GM23338 (cell line): Measurements from ENCODE around the gene CUBN. TPM values are rescaled to one million over a fixed set of nuclear protein-coding genes. Genes with fewer than 3 reads are reported as not detected.

Experiments used
- ATAC-seq: fragments of 200-7000 bp; cut with Tn5 transposase; 3 replicates; pipeline ENCODE4 v1.9.1; 2020
- DNase-seq: peaks from one replicate; pipeline ENCODE4 v3.0.0-alpha.2; 2015; ENCODE audit warnings: low spot score
- H2AFZ ChIP-seq: fragments of 200-600 bp; sonication (generic); 2 replicates; pipeline ENCODE4 v1.8.0; 2016; ENCODE audit warnings: antibody characterized with exemption, mild to moderate bottlenecking, moderate library complexity
- H3F3A ChIP-seq: fragments of 200-600 bp; sonication (generic); replicated peaks from 2 replicates; pipeline ENCODE4 v1.8.0; 2017; ENCODE audit warnings: antibody characterized with exemption, mixed run types, low read depth
- H3K27ac ChIP-seq: fragments of 200-600 bp; sonication (generic); 2 replicates; pipeline ENCODE4 v1.6.1; 2016; ENCODE audit warnings: low read depth
- H3K27me3 ChIP-seq: fragments of 200-600 bp; sonication (generic); 2 replicates; pipeline ENCODE4 v1.8.0; 2016; ENCODE audit warnings: mild to moderate bottlenecking, mixed run types, moderate library complexity; ENCODE audit not compliant: insufficient read depth
- H3K36me3 ChIP-seq: fragments of 200-600 bp; sonication (generic); 2 replicates; pipeline ENCODE4 v1.8.0; 2016; ENCODE audit warnings: mild to moderate bottlenecking; ENCODE audit not compliant: insufficient read depth
- H3K4me1 ChIP-seq: fragments of 200-600 bp; sonication (generic); 2 replicates; pipeline ENCODE4 v1.8.0; 2016; ENCODE audit warnings: mild to moderate bottlenecking, moderate library complexity; ENCODE audit not compliant: insufficient read depth
- H3K4me2 ChIP-seq: fragments of 200-600 bp; sonication (generic); 2 replicates; pipeline ENCODE4 v1.7.1; 2017; ENCODE audit warnings: mixed run types
- H3K4me3 ChIP-seq: fragments of 200-600 bp; sonication (generic); 2 replicates; pipeline ENCODE4 v1.6.1; 2016; ENCODE audit warnings: mixed run types
- H3K79me2 ChIP-seq: fragments of 200-600 bp; sonication (generic); replicated peaks from 2 replicates; pipeline ENCODE4 v1.8.0; 2017; ENCODE audit warnings: mild to moderate bottlenecking; ENCODE audit not compliant: insufficient read depth
- H3K9me2 ChIP-seq: fragments of 200-600 bp; sonication (generic); 2 replicates; pipeline ENCODE4 v1.8.0; 2017; ENCODE audit not compliant: insufficient read depth
- H4K20me1 ChIP-seq: fragments of 200-600 bp; sonication (generic); replicated peaks from 2 replicates; pipeline ENCODE4 v1.8.0; 2017; ENCODE audit warnings: mild to moderate bottlenecking; ENCODE audit not compliant: insufficient read depth
- H3K27ac Mint-ChIP-seq: 2 replicates; pipeline ENCODE4 v1.8.0; 2020; ENCODE audit warnings: inconsistent platforms, mild to moderate bottlenecking, moderate library complexity, mixed read lengths
- H3K27me3 Mint-ChIP-seq: 3 replicates; pipeline ENCODE4 v1.8.0; 2022; ENCODE audit warnings: low read depth, mild to moderate bottlenecking, moderate library complexity, mixed read lengths, inconsistent platforms; ENCODE audit not compliant: insufficient read depth, poor library complexity
- H3K36me3 Mint-ChIP-seq: 3 replicates; pipeline ENCODE4 v1.8.0; 2021; ENCODE audit warnings: low read depth, mild to moderate bottlenecking, inconsistent platforms, moderate library complexity, mixed read lengths
- H3K4me1 Mint-ChIP-seq: 3 replicates; pipeline ENCODE4 v1.8.0; 2020; ENCODE audit warnings: mild to moderate bottlenecking, inconsistent platforms, mixed read lengths
- H3K4me3 Mint-ChIP-seq: 3 replicates; pipeline ENCODE4 v1.8.0; 2021; ENCODE audit warnings: moderate library complexity, mild to moderate bottlenecking, inconsistent platforms, mixed read lengths
- H3K9me3 Mint-ChIP-seq: 3 replicates; pipeline ENCODE4 v1.8.0; 2020; ENCODE audit warnings: moderate library complexity, mild to moderate bottlenecking, inconsistent platforms, mixed read lengths
- EZH2phosphoT487 ChIP-seq: fragments of 200-600 bp; sonication (generic); IDR thresholded peaks from one replicate; pipeline ENCODE4 v1.8.1; 2018; ENCODE audit warnings: antibody characterized with exemption; ENCODE audit not compliant: unreplicated experiment
- JUNB ChIP-seq: IDR thresholded peaks from one replicate; pipeline ENCODE4 v1.6.1; 2016; ENCODE audit warnings: antibody characterized with exemption; ENCODE audit not compliant: unreplicated experiment
- NANOG ChIP-seq: IDR thresholded peaks from 2 replicates; pipeline ENCODE4 v1.6.1; 2016; ENCODE audit warnings: antibody characterized with exemption, borderline replicate concordance
- ZNF114 ChIP-seq: fragments of 250-450 bp; sonication (Bioruptor Pico); IDR thresholded peaks from 2 replicates; pipeline ENCODE4 v1.5.0; 2020; ENCODE audit warnings: mild to moderate bottlenecking, moderate library complexity
- polyA plus RNA-seq: library from polyadenylated mRNA; unstranded; fragments of >200 nt; fragmentation: Nextera tagmentation; extraction: Ambion mirVana; gene quantifications from 2 replicates; pipeline ENCODE4 v1.2.1, GENCODE V29; 2016
- total RNA-seq: library from RNA; depleted of rRNA; stranded (reverse); fragments of >200 nt; shearing (Covaris generic); gene quantifications from 2 replicates; pipeline ENCODE4 v1.2.3, GENCODE V29; 2014
- TF ChIP-seq, protein P1 (sequence below): IDR thresholded peaks from 2 replicates; pipeline ENCODE4 v1.6.1; 2016; ENCODE audit warnings: antibody characterized with exemption
- TF ChIP-seq, protein P2 (sequence below): IDR thresholded peaks from one replicate; pipeline ENCODE4 v1.6.1; 2018; ENCODE audit warnings: antibody characterized with exemption; ENCODE audit not compliant: unreplicated experiment
- TF ChIP-seq, protein P3 (sequence below), 2 experiments: fragments of 200-600 bp in 1 of 2; sonication (generic) in 1 of 2; conservative IDR thresholded peaks; 2 replicates each; pipeline versions ENCODE4 v1.5.1 to v1.6.1; 2016 to 2017; ENCODE audit warnings: antibody characterized with exemption in 2 of 2, low read depth in 2 of 2, mild to moderate bottlenecking in 2 of 2, moderate library complexity in 1 of 2

Gene CUBN
- total and polyA plus RNA-seq, 2 experiments from 2014 or later: 0.06 to 1.8 TPM

DNA sequence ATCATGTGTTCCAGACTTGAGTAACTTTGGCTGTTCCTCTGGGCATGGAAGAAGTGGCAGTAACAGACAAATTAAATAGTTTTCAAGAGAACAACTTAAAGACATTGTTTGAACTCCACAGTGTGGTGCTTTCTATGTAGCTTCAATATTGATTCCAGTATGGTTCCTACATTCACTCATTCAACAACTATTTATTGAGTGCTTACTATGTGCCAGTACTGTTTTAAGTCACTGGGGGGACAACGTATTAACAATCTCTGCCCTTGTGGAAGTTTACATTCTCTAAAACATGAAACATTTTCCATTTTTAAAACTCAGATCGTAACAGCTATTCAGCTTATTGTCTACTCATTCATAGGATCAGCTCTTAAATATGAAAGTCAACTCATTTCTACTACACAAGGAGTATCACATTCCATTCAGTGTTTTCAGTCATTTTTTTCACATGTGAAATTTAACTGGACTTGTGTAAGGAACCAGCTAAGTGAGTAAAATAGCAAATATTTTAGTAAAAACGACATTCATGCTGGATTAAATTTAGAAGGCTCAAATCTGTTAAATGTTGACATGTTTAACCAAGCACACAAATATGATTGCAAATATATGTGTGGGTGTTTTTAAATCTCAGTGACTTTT is 13.6 kb upstream of the CUBN start (continued):
- TF ChIP-seq, protein P1, sequence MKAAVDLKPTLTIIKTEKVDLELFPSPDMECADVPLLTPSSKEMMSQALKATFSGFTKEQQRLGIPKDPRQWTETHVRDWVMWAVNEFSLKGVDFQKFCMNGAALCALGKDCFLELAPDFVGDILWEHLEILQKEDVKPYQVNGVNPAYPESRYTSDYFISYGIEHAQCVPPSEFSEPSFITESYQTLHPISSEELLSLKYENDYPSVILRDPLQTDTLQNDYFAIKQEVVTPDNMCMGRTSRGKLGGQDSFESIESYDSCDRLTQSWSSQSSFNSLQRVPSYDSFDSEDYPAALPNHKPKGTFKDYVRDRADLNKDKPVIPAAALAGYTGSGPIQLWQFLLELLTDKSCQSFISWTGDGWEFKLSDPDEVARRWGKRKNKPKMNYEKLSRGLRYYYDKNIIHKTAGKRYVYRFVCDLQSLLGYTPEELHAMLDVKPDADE: no peak
- TF ChIP-seq EZH2phosphoT487: no peak
- no peak for TF ChIP-seq JUNB

DNA sequence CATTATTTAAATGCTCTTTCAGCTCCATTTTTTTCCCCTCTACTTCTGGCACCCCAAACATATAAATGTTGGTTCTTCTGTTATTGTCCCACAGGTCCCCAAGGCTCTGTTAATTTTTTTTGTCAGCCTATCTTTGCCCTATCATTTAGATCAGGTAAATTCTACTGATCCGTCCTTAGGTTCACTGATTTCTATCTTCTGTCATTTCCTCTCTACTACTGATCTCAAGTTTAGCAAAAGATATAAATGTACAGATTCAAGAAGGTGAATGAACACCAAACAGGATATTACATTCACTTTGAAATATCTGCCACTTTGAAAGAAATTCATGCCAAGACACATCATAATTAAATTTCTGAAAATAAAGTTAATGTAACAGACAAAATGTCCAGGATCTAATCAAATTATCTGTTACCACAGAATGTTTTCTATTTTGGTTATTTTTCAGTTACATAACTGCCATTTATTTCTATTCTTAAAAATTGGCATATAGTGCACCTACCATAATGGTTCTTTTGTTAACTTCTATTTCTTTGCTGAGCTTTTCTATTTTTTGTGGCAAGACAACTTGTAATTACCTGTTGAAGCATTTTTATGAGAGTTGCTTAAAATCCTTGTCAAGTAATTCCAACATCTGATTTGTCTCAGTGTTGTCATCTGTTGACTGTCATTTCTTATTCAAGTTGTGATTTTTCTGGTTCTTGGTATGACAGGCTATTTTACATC is 12.1 kb upstream of the CUBN start:
- H3K9me3 Mint-ChIP-seq: no peaks in the 10 kb centered on the region
- DNase-seq: no peak
- no peak overlapping the region for H3K4me3 ChIP-seq
- no peaks in the 10 kb centered on the region for H4K20me1 ChIP-seq
- TF ChIP-seq ZNF114 (no peak), JUNB (no peak), EZH2phosphoT487 (no peak), NANOG (no peak)
- TF ChIP-seq, protein P2, sequence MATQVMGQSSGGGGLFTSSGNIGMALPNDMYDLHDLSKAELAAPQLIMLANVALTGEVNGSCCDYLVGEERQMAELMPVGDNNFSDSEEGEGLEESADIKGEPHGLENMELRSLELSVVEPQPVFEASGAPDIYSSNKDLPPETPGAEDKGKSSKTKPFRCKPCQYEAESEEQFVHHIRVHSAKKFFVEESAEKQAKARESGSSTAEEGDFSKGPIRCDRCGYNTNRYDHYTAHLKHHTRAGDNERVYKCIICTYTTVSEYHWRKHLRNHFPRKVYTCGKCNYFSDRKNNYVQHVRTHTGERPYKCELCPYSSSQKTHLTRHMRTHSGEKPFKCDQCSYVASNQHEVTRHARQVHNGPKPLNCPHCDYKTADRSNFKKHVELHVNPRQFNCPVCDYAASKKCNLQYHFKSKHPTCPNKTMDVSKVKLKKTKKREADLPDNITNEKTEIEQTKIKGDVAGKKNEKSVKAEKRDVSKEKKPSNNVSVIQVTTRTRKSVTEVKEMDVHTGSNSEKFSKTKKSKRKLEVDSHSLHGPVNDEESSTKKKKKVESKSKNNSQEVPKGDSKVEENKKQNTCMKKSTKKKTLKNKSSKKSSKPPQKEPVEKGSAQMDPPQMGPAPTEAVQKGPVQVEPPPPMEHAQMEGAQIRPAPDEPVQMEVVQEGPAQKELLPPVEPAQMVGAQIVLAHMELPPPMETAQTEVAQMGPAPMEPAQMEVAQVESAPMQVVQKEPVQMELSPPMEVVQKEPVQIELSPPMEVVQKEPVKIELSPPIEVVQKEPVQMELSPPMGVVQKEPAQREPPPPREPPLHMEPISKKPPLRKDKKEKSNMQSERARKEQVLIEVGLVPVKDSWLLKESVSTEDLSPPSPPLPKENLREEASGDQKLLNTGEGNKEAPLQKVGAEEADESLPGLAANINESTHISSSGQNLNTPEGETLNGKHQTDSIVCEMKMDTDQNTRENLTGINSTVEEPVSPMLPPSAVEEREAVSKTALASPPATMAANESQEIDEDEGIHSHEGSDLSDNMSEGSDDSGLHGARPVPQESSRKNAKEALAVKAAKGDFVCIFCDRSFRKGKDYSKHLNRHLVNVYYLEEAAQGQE: no peak
- TF ChIP-seq, protein P3, sequence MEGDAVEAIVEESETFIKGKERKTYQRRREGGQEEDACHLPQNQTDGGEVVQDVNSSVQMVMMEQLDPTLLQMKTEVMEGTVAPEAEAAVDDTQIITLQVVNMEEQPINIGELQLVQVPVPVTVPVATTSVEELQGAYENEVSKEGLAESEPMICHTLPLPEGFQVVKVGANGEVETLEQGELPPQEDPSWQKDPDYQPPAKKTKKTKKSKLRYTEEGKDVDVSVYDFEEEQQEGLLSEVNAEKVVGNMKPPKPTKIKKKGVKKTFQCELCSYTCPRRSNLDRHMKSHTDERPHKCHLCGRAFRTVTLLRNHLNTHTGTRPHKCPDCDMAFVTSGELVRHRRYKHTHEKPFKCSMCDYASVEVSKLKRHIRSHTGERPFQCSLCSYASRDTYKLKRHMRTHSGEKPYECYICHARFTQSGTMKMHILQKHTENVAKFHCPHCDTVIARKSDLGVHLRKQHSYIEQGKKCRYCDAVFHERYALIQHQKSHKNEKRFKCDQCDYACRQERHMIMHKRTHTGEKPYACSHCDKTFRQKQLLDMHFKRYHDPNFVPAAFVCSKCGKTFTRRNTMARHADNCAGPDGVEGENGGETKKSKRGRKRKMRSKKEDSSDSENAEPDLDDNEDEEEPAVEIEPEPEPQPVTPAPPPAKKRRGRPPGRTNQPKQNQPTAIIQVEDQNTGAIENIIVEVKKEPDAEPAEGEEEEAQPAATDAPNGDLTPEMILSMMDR (conservative IDR thresholded peaks at IDR 0.05; ENCODE audit: low read depth in 2 of 2): no peak
- H3K79me2 ChIP-seq: no peaks in the 10 kb centered on the region
- H3K9me2 ChIP-seq: no peaks in the 10 kb centered on the region
- H3K27me3 ChIP-seq: no peaks in the 10 kb centered on the region
- 0 out of 2 replicates have a peak, but pooled peaks cover 7% of the 10 kb centered on the region for H3K4me1 ChIP-seq
- H3K4me3 Mint-ChIP-seq: no peak overlapping the region
- no peak overlapping the region for H3K27ac ChIP-seq
- peaks cover 12% of the 10 kb centered on the region for H3K4me1 Mint-ChIP-seq
- no peak for ATAC-seq
- H2AFZ ChIP-seq: no peak overlapping the region
- H3K27me3 Mint-ChIP-seq: no peaks in the 10 kb centered on the region
- no peaks in the 10 kb centered on the region for H3K36me3 ChIP-seq
- H3K4me2 ChIP-seq: no peak overlapping the region
- no peak overlapping the region for H3K27ac Mint-ChIP-seq
- H3F3A ChIP-seq: no peaks in the 10 kb centered on the region
- H3K36me3 Mint-ChIP-seq: no peaks in the 10 kb centered on the region
